Measurements from ENCODE around the gene CPZ.

CPZ gene

DNA sequence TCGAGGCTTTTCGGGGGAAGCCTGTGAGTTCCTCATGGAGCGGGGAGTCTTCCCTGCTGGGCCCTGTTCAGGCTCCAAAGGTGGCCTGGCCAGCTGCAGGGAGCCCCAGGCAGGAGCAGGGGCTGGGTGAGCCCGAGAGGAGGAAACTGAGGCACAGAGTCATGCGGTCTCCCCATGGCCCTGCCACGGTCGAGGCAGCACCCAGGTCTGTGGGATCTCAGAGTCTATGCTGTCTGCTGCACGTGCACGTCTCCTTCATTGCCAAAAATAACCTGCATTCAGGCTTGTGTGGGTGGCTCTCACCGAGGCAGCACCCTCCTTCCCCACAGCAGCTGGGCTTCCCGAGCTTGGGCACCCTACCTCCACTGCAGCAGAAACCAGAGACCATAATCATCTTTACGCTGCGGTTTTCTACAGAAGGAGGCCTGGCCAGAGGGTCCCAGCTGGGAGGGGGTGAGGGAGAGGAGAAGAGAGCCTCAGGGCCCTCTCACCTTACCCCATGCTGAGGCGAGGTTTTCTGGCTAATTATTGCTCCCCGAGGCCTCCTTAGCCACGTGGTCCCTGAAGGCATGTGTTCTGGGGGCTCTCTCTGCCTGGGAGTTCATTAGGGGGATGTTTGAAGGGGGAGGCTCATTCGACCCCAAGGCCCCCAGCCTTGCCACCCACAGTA, 64.3 kb downstream of the CPZ start:
- DNase-seq = no peak

DNA sequence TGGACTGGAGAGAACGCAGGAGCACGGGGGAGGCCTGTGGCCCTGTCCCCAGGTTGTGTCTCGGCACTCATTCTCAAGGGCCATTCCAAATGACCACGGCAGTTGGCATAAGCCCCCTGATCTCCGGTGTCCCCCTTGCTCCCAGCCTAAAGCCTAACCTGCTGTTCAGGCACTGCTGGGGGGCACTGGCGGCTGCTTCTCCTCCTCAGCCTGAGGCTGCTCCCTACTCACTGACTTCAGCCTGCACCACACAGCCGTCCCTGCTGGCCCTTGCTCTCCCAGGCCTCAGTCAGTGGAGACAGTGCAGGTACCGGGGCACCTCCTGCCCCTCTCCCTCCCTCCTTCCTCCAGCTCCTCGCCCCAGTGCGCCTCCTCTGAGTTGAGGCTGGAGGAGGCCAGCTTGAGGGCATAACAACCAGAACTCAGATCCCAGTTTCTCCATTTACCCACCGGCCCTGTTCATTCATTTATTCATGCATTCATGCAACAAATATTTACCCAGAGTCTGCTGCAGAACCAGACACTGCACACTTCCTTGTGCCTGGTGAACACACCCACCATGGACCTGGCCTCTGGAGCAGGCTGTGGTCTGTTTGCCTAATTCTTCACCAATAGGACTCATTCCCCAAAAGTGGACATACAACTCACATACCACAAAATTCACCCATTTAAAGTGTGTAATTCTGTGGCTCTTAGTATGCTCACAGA, 65.0 kb downstream of the CPZ start:
- no peak for DNase-seq

DNA sequence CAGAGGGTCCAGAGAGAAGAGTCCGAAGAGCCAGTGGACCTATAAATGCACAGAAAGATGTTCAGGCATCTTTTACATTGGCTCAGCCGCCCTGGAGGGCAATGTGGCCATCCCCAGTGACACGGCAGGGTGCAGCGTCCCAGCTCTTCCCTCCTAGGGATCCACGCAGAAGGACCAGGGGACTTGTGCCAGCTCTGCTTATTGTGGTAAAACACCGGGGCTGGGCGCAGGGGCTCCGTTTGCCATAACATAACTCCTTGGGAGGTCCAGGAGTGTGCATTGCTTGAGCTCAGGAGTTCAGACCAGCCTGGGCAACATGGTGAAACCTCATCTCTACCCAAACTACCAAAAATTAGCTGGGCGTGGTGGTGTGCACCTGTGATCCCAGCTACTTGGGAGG, 70.2 kb downstream of the CPZ start:
- no peak for DNase-seq

DNA sequence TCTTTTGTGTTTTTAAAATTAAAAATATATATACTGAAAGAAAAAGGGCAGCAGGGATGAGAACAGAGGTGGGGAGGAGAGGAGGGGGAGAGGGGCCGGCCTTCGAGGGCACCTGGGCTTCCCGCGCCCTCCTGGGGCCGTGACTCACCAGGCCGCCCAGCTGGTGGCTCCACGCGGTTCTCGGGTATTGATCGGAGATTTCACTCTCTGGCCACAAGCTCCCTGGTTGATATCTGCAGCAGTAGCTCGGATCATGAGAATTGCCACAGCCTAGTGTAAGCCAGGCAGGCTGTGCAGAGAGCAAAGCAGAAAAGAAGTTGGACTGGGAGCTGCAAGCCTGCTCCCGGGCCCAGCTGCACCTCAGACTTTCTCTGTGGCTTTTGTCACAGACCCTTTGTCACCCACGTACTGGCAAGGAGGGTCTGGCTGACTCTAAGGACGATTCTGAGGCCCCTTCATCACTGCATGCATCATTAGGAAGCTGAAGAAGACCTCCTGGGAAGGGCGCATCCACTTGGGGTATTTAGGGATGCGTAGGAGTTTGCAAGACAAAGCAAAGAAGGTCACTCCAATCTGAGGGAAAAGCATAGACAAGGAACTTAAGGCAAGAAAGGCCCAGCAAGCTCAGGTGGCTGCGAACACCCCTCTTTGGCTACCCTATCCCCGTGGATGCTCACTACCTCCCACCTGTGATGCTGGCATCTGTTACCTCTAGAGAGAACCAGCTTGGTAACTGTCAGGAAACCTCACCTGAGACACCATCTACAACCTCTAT, 71.7 kb downstream of the CPZ start:
- DNase-seq = no peak

DNA sequence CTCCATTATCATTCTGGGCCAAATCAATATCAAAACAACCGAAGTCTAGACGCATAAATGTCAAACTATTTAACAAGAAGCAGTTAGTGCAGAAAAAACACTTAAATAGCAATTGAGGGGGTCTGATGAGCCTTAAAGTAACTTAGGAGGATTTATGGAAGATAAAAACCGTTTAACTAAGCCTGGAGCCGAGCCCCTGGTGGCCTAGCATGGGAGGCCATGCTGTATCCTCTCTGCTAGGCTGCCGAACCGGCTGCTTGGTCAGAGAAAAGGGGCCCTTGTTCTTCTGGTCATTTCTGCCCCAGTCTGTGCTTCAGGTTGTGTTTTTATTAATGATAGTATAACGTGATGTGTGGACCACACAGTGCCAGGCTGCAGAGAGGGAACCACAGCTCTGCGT, 72.4 kb downstream of the CPZ start:
- DNase-seq = no peak

DNA sequence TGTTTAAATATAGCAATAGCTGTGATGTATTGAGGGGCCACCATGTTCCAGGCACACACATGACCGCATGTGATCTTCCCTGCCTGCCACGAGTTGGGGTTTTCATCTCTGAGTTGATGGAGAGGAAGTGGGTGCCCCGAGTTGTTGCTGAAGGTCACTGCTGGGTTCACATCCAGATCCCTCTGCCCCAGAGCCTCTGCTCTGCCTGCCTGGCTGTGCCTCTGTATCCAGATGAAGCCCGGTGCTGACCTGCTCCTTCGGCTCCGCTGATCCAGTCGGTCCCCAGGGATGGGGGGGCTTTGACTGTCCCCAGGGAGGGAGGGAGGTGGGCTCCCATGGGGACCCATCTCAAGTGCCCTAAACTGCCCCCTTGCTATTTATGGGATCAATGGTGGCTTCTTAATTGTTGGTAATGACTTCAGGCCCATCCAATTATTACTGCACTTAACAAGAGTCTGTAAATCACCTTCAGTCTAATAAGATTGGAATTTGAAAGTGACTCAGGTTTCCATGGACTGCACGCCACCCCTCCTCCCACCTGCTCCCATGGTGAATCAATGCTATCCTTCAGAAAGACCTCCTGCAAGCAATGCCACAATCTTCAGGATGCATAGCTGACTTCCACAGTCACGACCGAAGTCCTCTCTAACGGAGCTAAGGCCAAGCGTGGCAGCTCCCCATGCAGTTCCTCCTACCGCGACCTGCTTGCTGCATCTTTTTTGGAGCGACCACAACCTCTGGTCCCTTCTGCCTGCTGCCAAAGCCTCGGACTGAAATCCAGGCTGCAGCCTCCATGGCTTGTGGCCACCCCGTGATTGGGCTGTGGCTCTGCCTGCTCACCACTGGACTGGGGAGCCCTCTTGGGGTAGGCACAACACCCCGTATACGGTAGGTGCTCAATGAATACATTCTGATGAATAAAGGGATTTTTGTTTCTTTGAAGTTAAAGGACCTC, 73.1 kb downstream of the CPZ start:
- no peak for DNase-seq

DNA sequence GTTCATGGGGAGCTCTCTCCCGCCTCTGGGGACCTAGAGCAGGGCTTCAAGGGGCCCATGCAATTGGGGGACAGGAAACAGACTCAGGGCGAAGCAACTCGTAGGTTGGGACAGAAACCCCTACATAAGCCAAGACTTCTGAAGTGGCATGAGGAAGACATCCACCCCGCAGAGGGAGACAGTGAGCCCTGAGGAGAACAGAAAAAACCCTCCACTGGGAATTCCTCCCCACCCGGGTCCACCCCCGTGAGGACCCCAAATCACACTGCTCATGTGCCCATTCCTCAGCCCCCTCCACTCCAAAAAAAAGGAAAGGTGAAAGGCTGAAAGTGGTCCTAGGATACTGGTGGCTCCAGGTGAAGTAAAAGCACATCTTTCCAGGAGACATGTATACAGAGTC, 74.0 kb downstream of the CPZ start:
- DNase-seq = no peak
